CD4-positive, alpha-beta memory T cell (primary cell): ENCODE measurements around the gene PPP1R13B. TPM values are rescaled to one million over a fixed set of nuclear protein-coding genes. Genes with fewer than 3 reads are reported as not detected.

Experiments used
- CTCF ChIA-PET: fragments of 350-600 bp; sonication (Branson Sonifier 250); formaldehyde crosslinking; loops from one replicate; lab custom pipeline; 2021; ENCODE audit warnings: inconsistent platforms; ENCODE audit not compliant: partially characterized antibody; lab: Charles Lee
- POLR2A ChIA-PET: fragments of 350-600 bp; sonication (Branson Sonifier 250); formaldehyde crosslinking; loops from one replicate; lab custom pipeline; 2021; ENCODE audit not compliant: partially characterized antibody; lab: Charles Lee
- DNase-seq, 5 donors: peaks; one replicate each; pipeline versions ENCODE4 v3.0.0 to v3.0.0-alpha.2; 2020 to 2022; ENCODE audit warnings: mixed read lengths in 1 of 5
- H3K27ac ChIP-seq: one replicate; pipeline ENCODE4 v1.7.0; 2013; ENCODE audit warnings: low read depth, low read length
- H3K27me3 ChIP-seq: 2 replicates; pipeline ENCODE4 v1.7.0; 2013; ENCODE audit warnings: mild to moderate bottlenecking, low read length, moderate library complexity; ENCODE audit not compliant: insufficient read depth
- H3K36me3 ChIP-seq: 2 replicates; pipeline ENCODE4 v1.7.0; 2013; ENCODE audit warnings: mild to moderate bottlenecking, low read length, moderate library complexity; ENCODE audit not compliant: insufficient read depth
- H3K4me1 ChIP-seq: 2 replicates; pipeline ENCODE4 v1.7.0; 2013; ENCODE audit warnings: mild to moderate bottlenecking, low read length, moderate library complexity; ENCODE audit not compliant: insufficient read depth
- H3K4me3 ChIP-seq, 2 donors: one replicate each; pipeline ENCODE4 v1.7.0; 2013; ENCODE audit warnings: low read length in 2 of 2, mild to moderate bottlenecking in 1 of 2
- H3K9me3 ChIP-seq, 2 donors: one replicate each; pipeline ENCODE4 v1.7.0; 2013; ENCODE audit warnings: low read length in 2 of 2, control low read depth in 1 of 2; ENCODE audit not compliant: control insufficient read depth in 1 of 2
- H3K27ac Mint-ChIP-seq, 7 donors: one replicate each; pipeline ENCODE4 v1.8.0; 2020 to 2021; ENCODE audit warnings: mixed read lengths in 7 of 7, mild to moderate bottlenecking in 6 of 7, inconsistent platforms in 3 of 7, moderate library complexity in 3 of 7
- H3K27me3 Mint-ChIP-seq, 2 donors: one replicate each; pipeline ENCODE4 v1.8.0; 2020 to 2021; ENCODE audit warnings: mixed read lengths in 2 of 2
- H3K36me3 Mint-ChIP-seq, 2 donors: one replicate each; pipeline ENCODE4 v1.8.0; 2020 to 2021; ENCODE audit warnings: mixed read lengths in 2 of 2, inconsistent platforms in 1 of 2, mild to moderate bottlenecking in 1 of 2
- H3K4me1 Mint-ChIP-seq, 4 donors: one replicate each; pipeline ENCODE4 v1.8.0; 2020 to 2021; ENCODE audit warnings: mixed read lengths in 4 of 4, mild to moderate bottlenecking in 1 of 4
- H3K4me3 Mint-ChIP-seq, 8 donors: one replicate each; pipeline ENCODE4 v1.8.0; 2020 to 2021; ENCODE audit warnings: mixed read lengths in 8 of 8, mild to moderate bottlenecking in 7 of 8, moderate library complexity in 6 of 8, inconsistent platforms in 3 of 8
- H3K9me3 Mint-ChIP-seq, 8 donors: one replicate each; pipeline ENCODE4 v1.8.0; 2020 to 2021; ENCODE audit warnings: mixed read lengths in 8 of 8, mild to moderate bottlenecking in 5 of 8, inconsistent platforms in 3 of 8, moderate library complexity in 1 of 8
- intact Hi-C: fragments of 100-400 bp; cut with micrococcal nuclease; formaldehyde crosslinking; loops from one replicate; pipeline ENCODE4 v1.15.1; 2023
- polyA plus RNA-seq, 2 donors: library from polyadenylated mRNA; unstranded; fragments of 300-500 nt; fragmentation: Illumina TruSeq; gene quantifications; one replicate each; pipeline ENCODE4 v1.2.3, GENCODE V29; 2021
- total RNA-seq, 2 experiments: library from RNA; stranded (reverse); gene quantifications; one replicate each; pipeline ENCODE4 v1.2.3, GENCODE V29; 2021

Gene PPP1R13B
- total and polyA plus RNA-seq, 4 experiments from 2014 or later = 0.72 to 30.5 (median 15.7) TPM

DNA sequence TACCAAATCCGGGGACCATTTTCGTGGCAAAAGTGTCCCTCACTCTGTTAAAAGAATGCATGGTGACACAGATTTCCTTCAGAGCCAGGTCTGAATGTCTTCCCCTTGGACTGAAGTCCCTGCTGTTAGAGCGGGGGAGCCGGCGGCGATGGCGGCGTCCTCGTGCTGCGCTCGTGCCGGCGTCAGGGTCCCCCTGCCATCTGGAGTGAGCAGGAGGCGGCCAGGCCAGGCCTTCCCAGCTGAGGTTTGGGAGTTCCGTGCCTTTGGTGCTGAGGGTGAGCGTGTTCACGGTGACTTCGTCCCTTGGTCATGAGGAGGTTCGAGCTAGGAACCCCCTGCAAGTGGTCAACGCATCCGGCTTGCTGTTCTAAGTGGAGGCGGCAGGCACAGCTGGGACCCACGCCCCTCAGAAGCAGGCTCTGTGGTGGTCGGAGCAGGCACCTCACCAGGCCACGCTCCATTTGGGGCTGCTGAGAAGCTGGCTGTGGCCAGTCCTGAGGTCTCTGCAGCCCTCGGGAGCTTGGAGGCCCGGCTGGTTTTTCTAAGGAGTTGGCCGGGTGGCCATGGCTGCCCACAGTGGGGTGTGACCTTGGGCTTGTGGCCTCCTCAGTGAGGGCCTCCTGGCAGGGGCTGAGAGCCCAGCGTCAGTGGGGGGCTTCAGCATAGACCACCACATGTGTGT, 122.2 kb downstream of the PPP1R13B start:
- Histone ChIP-seq H3K27me3 (no peaks in the 10 kb centered on the region), H3K4me1 (no peaks in the 10 kb centered on the region), H3K27ac (no peak overlapping the region), H3K36me3 (peaks cover 13% of the 10 kb centered on the region), H3K4me3 (no peak overlapping the region), H3K9me3 (no peaks in the 10 kb centered on the region)
- CTCF ChIA-PET = no interaction called here
- Mint-ChIP-seq H3K27ac (no peak overlapping the region), H3K36me3 (peaks cover 10 to 14% of the 10 kb centered on the region in 2 donors), H3K9me3 (no peaks in the 10 kb centered on the region), H3K4me1 (peaks cover under 1 to 12% (median 2%) of the 10 kb centered on the region in 4 donors), H3K4me3 (no peak overlapping the region), H3K27me3 (no peaks in the 10 kb centered on the region)
- POLR2A ChIA-PET = no interaction called here
- intact Hi-C loops = no loop called here
- no peak for DNase-seq

DNA sequence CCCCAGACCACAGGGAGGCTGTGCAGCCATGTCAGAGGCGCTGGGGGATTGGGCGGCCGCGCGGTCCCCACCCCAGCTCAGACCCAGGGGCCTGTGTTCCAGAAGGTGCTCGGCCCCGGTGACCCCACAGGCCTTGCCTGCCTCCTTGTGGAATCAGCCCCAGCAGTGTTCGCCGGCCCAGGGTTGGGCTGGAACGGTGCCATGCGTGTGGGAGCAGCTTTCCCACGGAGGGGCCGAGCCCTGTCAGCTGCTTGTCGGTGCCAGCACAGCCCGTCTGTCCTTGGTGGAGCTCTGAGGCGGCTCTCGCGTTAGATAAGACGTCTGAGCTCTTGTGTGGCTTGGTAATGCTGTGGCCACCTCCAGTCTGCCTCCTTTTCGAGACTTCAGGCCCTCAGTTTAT, 123.3 kb downstream of the PPP1R13B start:
- H3K27ac ChIP-seq = no peak overlapping the region
- no peaks in the 10 kb centered on the region for H3K9me3 ChIP-seq
- peaks cover 4 to 8% of the 10 kb centered on the region in 2 donors for H3K36me3 Mint-ChIP-seq
- H3K4me1 ChIP-seq = no peaks in the 10 kb centered on the region
- H3K4me3 Mint-ChIP-seq = no peak overlapping the region
- POLR2A ChIA-PET = no interaction called here
- H3K4me3 ChIP-seq = no peak overlapping the region
- no peaks in the 10 kb centered on the region for H3K27me3 ChIP-seq
- peaks cover 4 to 23% (median 8%) of the 10 kb centered on the region in 4 donors for H3K4me1 Mint-ChIP-seq
- no peaks in the 10 kb centered on the region for H3K9me3 Mint-ChIP-seq
- H3K27me3 Mint-ChIP-seq = no peaks in the 10 kb centered on the region
- DNase-seq = no peak
- H3K36me3 ChIP-seq = peaks cover 7% of the 10 kb centered on the region
- no peak overlapping the region for H3K27ac Mint-ChIP-seq
- CTCF ChIA-PET = no interaction called here
- intact Hi-C loops = no loop called here

DNA sequence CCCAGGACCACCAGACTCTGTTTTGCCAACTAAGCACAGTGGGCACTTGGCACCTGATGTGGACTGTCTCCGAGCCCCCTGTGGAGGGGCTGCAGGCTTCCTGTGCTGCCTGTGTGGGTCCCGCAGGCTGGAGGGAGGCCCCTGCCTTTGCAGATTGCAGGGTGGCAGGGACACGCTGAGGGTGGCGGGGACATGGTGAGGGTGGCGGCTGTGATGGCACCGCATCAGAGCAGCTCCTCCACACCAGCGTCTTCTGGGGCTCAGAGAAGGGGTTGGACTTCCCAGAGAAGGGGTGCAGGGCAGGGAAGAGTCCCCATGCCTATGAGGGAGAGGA, 123.7 kb downstream of the PPP1R13B start:
- H3K4me1 Mint-ChIP-seq = peaks cover 5 to 25% (median 8%) of the 10 kb centered on the region in 4 donors
- no peaks in the 10 kb centered on the region for H3K9me3 Mint-ChIP-seq
- ChIA-PET POLR2A (no interaction called here), CTCF (no interaction called here)
- H3K4me1 ChIP-seq = no peaks in the 10 kb centered on the region
- DNase-seq = no peak
- no peaks in the 10 kb centered on the region for H3K9me3 ChIP-seq
- no peak overlapping the region for H3K4me3 Mint-ChIP-seq
- intact Hi-C loops = no loop called here
- peaks cover 3 to 4% of the 10 kb centered on the region in 2 donors for H3K36me3 Mint-ChIP-seq
- no peaks in the 10 kb centered on the region for H3K27me3 Mint-ChIP-seq
- no peak overlapping the region for H3K4me3 ChIP-seq
- no peak overlapping the region for H3K27ac ChIP-seq
- no peak overlapping the region for H3K27ac Mint-ChIP-seq
- no peaks in the 10 kb centered on the region for H3K27me3 ChIP-seq
- peaks cover 3% of the 10 kb centered on the region for H3K36me3 ChIP-seq

- DNase-seq = no peak
- CTCF ChIA-PET = no interaction called here
- Histone ChIP-seq H3K27ac (no peak overlapping the region), H3K4me3 (no peak overlapping the region), H3K4me1 (peaks cover 7% of the 10 kb centered on the region), H3K9me3 (no peaks in the 10 kb centered on the region), H3K27me3 (no peaks in the 10 kb centered on the region), H3K36me3 (no peaks in the 10 kb centered on the region)
- Mint-ChIP-seq H3K27ac (no peak overlapping the region), H3K36me3 (no peaks in the 10 kb centered on the region), H3K9me3 (no peaks in the 10 kb centered on the region), H3K27me3 (no peaks in the 10 kb centered on the region), H3K4me3 (no peak overlapping the region), H3K4me1 (peaks cover 13 to 47% (median 24%) of the 10 kb centered on the region in 4 donors)
- POLR2A ChIA-PET = no interaction called here
- intact Hi-C loops = no loop called here
Observed at GRCh38 chr14:103721334-103722120, 125.8 kb downstream of the PPP1R13B start.

- no peak overlapping the region for H3K4me3 ChIP-seq
- H3K27ac ChIP-seq = no peak overlapping the region
- Mint-ChIP-seq H3K27me3 (no peaks in the 10 kb centered on the region), H3K4me1 (peaks cover 16 to 52% (median 29%) of the 10 kb centered on the region in 4 donors), H3K27ac (peak overlapping the region in 3 of 7 donors; percentile 23 to 64 (median 52)), H3K4me3 (peak overlapping the region in 4 of 8 donors; percentile 15 to 58 (median 37)), H3K9me3 (no peaks in the 10 kb centered on the region), H3K36me3 (peaks cover 0 to 3% of the 10 kb centered on the region in 2 donors)
- CTCF ChIA-PET = no interaction called here
- peaks cover 9% of the 10 kb centered on the region for H3K4me1 ChIP-seq
- intact Hi-C loops = loop anchor here (5.0 kb wide), 1 partner anchor 1303 kb away; the partner anchor contains the start of gene CDCA4
- POLR2A ChIA-PET = no interaction called here
- no peaks in the 10 kb centered on the region for H3K9me3 ChIP-seq
- no peaks in the 10 kb centered on the region for H3K36me3 ChIP-seq
- no peak for DNase-seq
- no peaks in the 10 kb centered on the region for H3K27me3 ChIP-seq
Observed at GRCh38 chr14:103719751-103720150, 127.6 kb downstream of the PPP1R13B start.

DNA sequence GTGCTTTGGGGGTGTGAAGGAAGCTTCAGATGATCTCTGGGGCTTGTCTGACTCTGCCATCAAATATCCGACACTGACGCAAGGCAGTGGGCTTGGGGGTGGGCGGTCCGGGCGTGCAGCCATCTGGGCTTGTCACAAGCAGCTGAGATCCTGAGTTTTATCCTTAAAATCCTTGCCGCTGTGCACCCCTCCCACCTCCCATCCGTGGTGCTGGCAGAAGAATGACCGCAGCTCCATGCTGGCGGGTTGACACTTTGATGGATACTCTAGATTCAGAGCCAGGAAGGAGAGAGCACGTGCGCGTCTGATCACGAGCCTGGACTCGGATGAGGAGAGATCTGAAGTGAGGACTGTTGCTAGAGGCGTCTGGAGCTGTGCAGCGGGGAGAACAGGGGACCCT, 128.8 kb downstream of the PPP1R13B start:
- Mint-ChIP-seq H3K9me3 (no peaks in the 10 kb centered on the region), H3K36me3 (peaks cover 0 to 3% of the 10 kb centered on the region in 2 donors), H3K4me3 (peak overlapping the region in 2 of 8 donors; percentile 15 to 22), H3K4me1 (peaks cover 16 to 60% (median 34%) of the 10 kb centered on the region in 4 donors), H3K27me3 (no peaks in the 10 kb centered on the region), H3K27ac (peak overlapping the region in 1 of 7 donors; percentile 75)
- DNase-seq = no peak
- Histone ChIP-seq H3K9me3 (no peaks in the 10 kb centered on the region), H3K27ac (no peak overlapping the region), H3K27me3 (no peaks in the 10 kb centered on the region), H3K4me3 (no peak overlapping the region), H3K36me3 (no peaks in the 10 kb centered on the region), H3K4me1 (peaks cover 20% of the 10 kb centered on the region)
- ChIA-PET CTCF (no interaction called here), POLR2A (no interaction called here)
- intact Hi-C loops = loop anchor here (5.0 kb wide), 1 partner anchor 1304 kb away; the partner anchor contains the start of gene CDCA4

- Histone ChIP-seq H3K4me3 (peak overlapping the region in 1 of 2 donors; percentile 49), H3K4me1 (peaks cover 21% of the 10 kb centered on the region), H3K27ac (no peak overlapping the region), H3K27me3 (no peaks in the 10 kb centered on the region), H3K9me3 (no peaks in the 10 kb centered on the region), H3K36me3 (no peaks in the 10 kb centered on the region)
- intact Hi-C loops = loop anchor here (5.0 kb wide), 1 partner anchor 1305 kb away; the partner anchor contains the start of gene CDCA4
- ChIA-PET CTCF (interaction anchor here (0.6 kb wide), 1 partner anchor 42 kb away, joined by 3 read pairs; no protein-coding TSS in a partner anchor), POLR2A (no interaction called here)
- Mint-ChIP-seq H3K27ac (peak overlapping the region in 3 of 7 donors; percentile 48 to 64 (median 57)), H3K9me3 (no peaks in the 10 kb centered on the region), H3K27me3 (no peaks in the 10 kb centered on the region), H3K4me3 (peak overlapping the region; percentile 78 to 84 (median 80)), H3K4me1 (peaks cover 17 to 74% (median 36%) of the 10 kb centered on the region in 4 donors), H3K36me3 (peaks cover 0 to 3% of the 10 kb centered on the region in 2 donors)
- DNase-seq = no peak
Observed at GRCh38 chr14:103716899-103717411, 130.4 kb downstream of the PPP1R13B start.
